Suprapubic skin (tissue), 4 donors: Measurements from ENCODE around the gene PXK. TPM values are rescaled to one million over a fixed set of nuclear protein-coding genes. Genes with fewer than 3 reads are reported as not detected.

Experiments
- DNase-seq, 2 donors: peaks; one replicate each; pipeline ENCODE4 v3.0.0-alpha.2; 2019; ENCODE audit warnings: low spot score in 2 of 2
- H3K27ac ChIP-seq: fragments of 200-600 bp; sonication (generic); one replicate; pipeline ENCODE4 v1.5.1; 2019
- H3K27me3 ChIP-seq: fragments of 200-600 bp; sonication (generic); one replicate; pipeline ENCODE4 v1.5.1; 2019
- H3K36me3 ChIP-seq: fragments of 200-600 bp; sonication (generic); one replicate; pipeline ENCODE4 v1.5.1; 2019
- H3K4me1 ChIP-seq: fragments of 200-600 bp; sonication (generic); one replicate; pipeline ENCODE4 v1.5.1; 2019
- H3K4me3 ChIP-seq: fragments of 200-600 bp; sonication (generic); one replicate; pipeline ENCODE4 v1.5.1; 2019; ENCODE audit warnings: mild to moderate bottlenecking
- H3K9me3 ChIP-seq: fragments of 200-600 bp; sonication (generic); one replicate; pipeline ENCODE4 v1.5.1; 2019
- CTCF ChIP-seq, 2 donors: fragments of 200-600 bp in 1 of 2; fragments of 450-650 bp in 1 of 2; sonication (generic) in 1 of 2; IDR thresholded peaks; one replicate each; pipeline ENCODE4 v1.5.1; 2016 to 2019; ENCODE audit warnings: antibody characterized with exemption in 2 of 2, mild to moderate bottlenecking in 1 of 2, moderate library complexity in 1 of 2
- EP300 ChIP-seq: sonication (generic); formaldehyde crosslinking; IDR thresholded peaks from one replicate; pipeline ENCODE4 v1.6.1; 2017; ENCODE audit warnings: antibody characterized with exemption
- POLR2A ChIP-seq, 2 donors: fragments of 450-650 bp; IDR thresholded peaks; one replicate each; pipeline ENCODE4 v1.6.1; 2017; ENCODE audit warnings: antibody characterized with exemption in 2 of 2, mild to moderate bottlenecking in 2 of 2, moderate library complexity in 2 of 2
- POLR2AphosphoS5 ChIP-seq, 3 donors: sonication (generic); formaldehyde crosslinking; IDR thresholded peaks; one replicate each; pipeline ENCODE4 v1.6.1; 2017; ENCODE audit warnings: antibody characterized with exemption in 3 of 3
- WGBS: methylation state at CpG from one replicate; pipeline ENCODE4 v1.1.5; 2018; 5-methylcytosine and 5-hydroxymethylcytosine counted together
- total RNA-seq, 4 donors: library from RNA; depleted of rRNA; stranded (reverse); fragments of >200 nt; gene quantifications; one replicate each; pipeline ENCODE4 v1.1.0, GENCODE V29; 2016

The PXK gene
- total RNA-seq, 4 donors from 2014 or later = 16.0 to 36.9 (median 21.8) TPM

GRCh38 chr3:58425782-58426181 is 93.1 kb downstream of the PXK start:
- no peak for DNase-seq
- no peak for TF ChIP-seq CTCF (IDR thresholded peaks at IDR 0.05)
- no peak for TF ChIP-seq POLR2AphosphoS5 (IDR thresholded peaks at IDR 0.05)
- TF ChIP-seq EP300 = no peak
- no peak for TF ChIP-seq POLR2A (IDR thresholded peaks at IDR 0.05)
- Histone ChIP-seq H3K4me3 (no peak overlapping the region), H3K36me3 (peaks cover 100% of the 10 kb centered on the region), H3K27ac (no peak overlapping the region), H3K27me3 (no peaks in the 10 kb centered on the region), H3K9me3 (no peaks in the 10 kb centered on the region), H3K4me1 (no peaks in the 10 kb centered on the region)
- 63% methylated on average over 2 of the region's 2 CpGs for WGBS

GRCh38 chr3:58427661-58428361 is 95.1 kb downstream of the PXK start:
- Histone ChIP-seq H3K27ac (no peak overlapping the region), H3K36me3 (peaks cover 89% of the 10 kb centered on the region)
- no peak for TF ChIP-seq POLR2A (IDR thresholded peaks at IDR 0.05)
- no peak for TF ChIP-seq CTCF (IDR thresholded peaks at IDR 0.05)
- TF ChIP-seq POLR2AphosphoS5 (IDR thresholded peaks at IDR 0.05) = no peak
- TF ChIP-seq EP300 = no peak

GRCh38 chr3:58429657-58430056 is 97.0 kb downstream of the PXK start:
- Histone ChIP-seq H3K4me3 (no peak overlapping the region), H3K27me3 (no peaks in the 10 kb centered on the region), H3K4me1 (peaks cover 22% of the 10 kb centered on the region), H3K36me3 (peaks cover 70% of the 10 kb centered on the region), H3K9me3 (no peaks in the 10 kb centered on the region), H3K27ac (no peak overlapping the region)
- no peak for DNase-seq
- 100% methylated on average over 1 of the region's 1 CpG for WGBS
- TF ChIP-seq CTCF (IDR thresholded peaks at IDR 0.05) (no peak), POLR2AphosphoS5 (IDR thresholded peaks at IDR 0.05) (no peak), EP300 (no peak), POLR2A (IDR thresholded peaks at IDR 0.05) (no peak)

More at GRCh38 chr3:58427661-58428361, 95.1 kb downstream of the PXK start:
- 85% methylated on average over 7 of the region's 7 CpGs for WGBS
- H3K4me3 ChIP-seq = no peak overlapping the region
- no peak for DNase-seq
- no peaks in the 10 kb centered on the region for H3K9me3 ChIP-seq
- H3K27me3 ChIP-seq = no peaks in the 10 kb centered on the region
- H3K4me1 ChIP-seq = peaks cover 9% of the 10 kb centered on the region

- Histone ChIP-seq H3K4me1 (peaks cover 29% of the 10 kb centered on the region), H3K9me3 (no peaks in the 10 kb centered on the region), H3K27me3 (no peaks in the 10 kb centered on the region), H3K4me3 (peak overlapping the region; percentile 73), H3K27ac (peak overlapping the region; percentile 89), H3K36me3 (peaks cover 38% of the 10 kb centered on the region)
- no peak for TF ChIP-seq POLR2AphosphoS5 (IDR thresholded peaks at IDR 0.05)
- no peak for TF ChIP-seq CTCF (IDR thresholded peaks at IDR 0.05)
- no peak for TF ChIP-seq POLR2A (IDR thresholded peaks at IDR 0.05)
- no peak for TF ChIP-seq EP300
- 57% methylated on average over 6 of the region's 6 CpGs for WGBS
- no peak for DNase-seq
Observed at GRCh38 chr3:58432905-58433304, 100.2 kb downstream of the PXK start.

GRCh38 chr3:58433400-58434167 is 100.9 kb downstream of the PXK start, which contains the start of gene PDHB:
Gene PDHB, minus strand, starts transcription at chr3:58433832. Its CDS starts 23 bp downstream, at chr3:58433809.
- no peaks in the 10 kb centered on the region for H3K27me3 ChIP-seq
- no peaks in the 10 kb centered on the region for H3K9me3 ChIP-seq
- peak within 1 kb of the TSS; percentile 73 for H3K4me3 ChIP-seq
- H3K27ac ChIP-seq = peak within 1 kb of the TSS; percentile 89
- TF ChIP-seq CTCF (IDR thresholded peaks at IDR 0.05) = no peak
- no peak for TF ChIP-seq EP300
- TF ChIP-seq POLR2AphosphoS5 (IDR thresholded peaks at IDR 0.05) = peak in 2 of 3 donors; percentile 71 to 79
- TF ChIP-seq POLR2A (IDR thresholded peaks at IDR 0.05) = peak; percentile 49 to 55
- H3K4me1 ChIP-seq = peaks cover 29% of the 10 kb centered on the region
- WGBS = under 1% methylated on average over 26 of the region's 67 CpGs
- peaks cover 31% of the 10 kb centered on the region for H3K36me3 ChIP-seq
- DNase-seq = peak; percentile 95
